Measurements from ENCODE around the gene PSMA2.

Gene PSMA2

GRCh38 chr7:42978496-42978895, 46.5 kb upstream of the PSMA2 start:
- H4K8ac ChIP-seq (ENCODE audit: low read depth, low read length): no peak overlapping the region
- H3K9me3 ChIP-seq (replicated peaks in 1 of 2; ENCODE audit: control insufficient read depth in 2 of 2, insufficient read depth in 1 of 2, low read depth in 1 of 2, low read length in 2 of 2): peaks cover 0 to 2% of the 10 kb centered on the region in 2 donors
- H2AFZ ChIP-seq (ENCODE audit: low read length): no peak overlapping the region
- H4K91ac ChIP-seq (ENCODE audit: low read depth, low read length, poor library complexity): no peak overlapping the region
- no peak overlapping the region for H2BK12ac ChIP-seq (ENCODE audit: low read length)
- H3K27me3 ChIP-seq (ENCODE audit: control insufficient read depth in 3 of 3, insufficient read depth in 3 of 3, low read depth in 1 of 3, low read length in 3 of 3): no peaks in the 10 kb centered on the region
- no peak overlapping the region for H3K27ac ChIP-seq (replicated peaks; ENCODE audit: low read length)
- no peak overlapping the region for H2AK5ac ChIP-seq (ENCODE audit: low read depth, low read length)
- H2BK15ac ChIP-seq (ENCODE audit: low read length): no peak overlapping the region
- no peak overlapping the region for H3K4ac ChIP-seq (ENCODE audit: low read length)
- H3K36me3 ChIP-seq (replicated peaks in 1 of 2; ENCODE audit: control insufficient read depth in 2 of 2, insufficient read depth in 2 of 2, low read length in 2 of 2): no peaks in the 10 kb centered on the region
- no peak overlapping the region for H3K4me2 ChIP-seq (ENCODE audit: insufficient read depth, low read length, poor library complexity, severe bottlenecking)
- H3K4me3 ChIP-seq (ENCODE audit: low read length in 2 of 2): no peak overlapping the region
- no peaks in the 10 kb centered on the region for H3K79me1 ChIP-seq (ENCODE audit: low read depth, low read length)
- no peak overlapping the region for H2BK120ac ChIP-seq (ENCODE audit: low read depth, low read length)
- no peak overlapping the region for H3K9ac ChIP-seq (ENCODE audit: low read depth, low read length, poor library complexity)
- no peak overlapping the region for H3K14ac ChIP-seq (ENCODE audit: low read length)
- DNase-seq (ENCODE audit: low spot score): no peak
- H3K18ac ChIP-seq (ENCODE audit: low read length): no peak overlapping the region
- no peak overlapping the region for H2BK5ac ChIP-seq (ENCODE audit: low read length)
- H3K23ac ChIP-seq (ENCODE audit: low read depth, low read length, poor library complexity): no peak overlapping the region
- H3K4me1 ChIP-seq (ENCODE audit: control insufficient read depth in 2 of 2, insufficient read depth in 1 of 2, low read depth in 1 of 2, low read length in 2 of 2): no peaks in the 10 kb centered on the region

- Histone ChIP-seq H2AFZ (ENCODE audit: low read length) (no peak overlapping the region), H3K4me2 (ENCODE audit: insufficient read depth, low read length, poor library complexity, severe bottlenecking) (no peak overlapping the region), H2BK120ac (ENCODE audit: low read depth, low read length) (no peak overlapping the region), H3K4me1 (ENCODE audit: control insufficient read depth in 2 of 2, insufficient read depth in 1 of 2, low read depth in 1 of 2, low read length in 2 of 2) (no peaks in the 10 kb centered on the region), H4K8ac (ENCODE audit: low read depth, low read length) (no peak overlapping the region), H3K27ac (replicated peaks; ENCODE audit: low read length) (no peak overlapping the region), H3K27me3 (ENCODE audit: control insufficient read depth in 3 of 3, insufficient read depth in 3 of 3, low read depth in 1 of 3, low read length in 3 of 3) (no peaks in the 10 kb centered on the region), H3K36me3 (replicated peaks in 1 of 2; ENCODE audit: control insufficient read depth in 2 of 2, insufficient read depth in 2 of 2, low read length in 2 of 2) (no peaks in the 10 kb centered on the region), H4K91ac (ENCODE audit: low read depth, low read length, poor library complexity) (no peak overlapping the region), H3K9me3 (replicated peaks in 1 of 2; ENCODE audit: control insufficient read depth in 2 of 2, insufficient read depth in 1 of 2, low read depth in 1 of 2, low read length in 2 of 2) (no peaks in the 10 kb centered on the region), H3K14ac (ENCODE audit: low read length) (no peak overlapping the region), H3K4me3 (ENCODE audit: low read length in 2 of 2) (no peak overlapping the region), H2BK12ac (ENCODE audit: low read length) (no peak overlapping the region), H2BK5ac (ENCODE audit: low read length) (no peak overlapping the region), H3K79me1 (ENCODE audit: low read depth, low read length) (no peaks in the 10 kb centered on the region), H3K18ac (ENCODE audit: low read length) (no peak overlapping the region), H3K9ac (ENCODE audit: low read depth, low read length, poor library complexity) (no peak overlapping the region), H3K23ac (ENCODE audit: low read depth, low read length, poor library complexity) (no peak overlapping the region), H2BK15ac (ENCODE audit: low read length) (no peak overlapping the region), H2AK5ac (ENCODE audit: low read depth, low read length) (no peak overlapping the region), H3K4ac (ENCODE audit: low read length) (no peak overlapping the region)
- WGBS, 2 donors (ENCODE audit: extremely low coverage in 2 of 2, insufficient read length in 2 of 2, insufficient replicate concordance in 1 of 2): no CpG with 5 or more reads among the region's 3 CpGs
- DNase-seq (ENCODE audit: low spot score): no peak
Measured at GRCh38 chr7:42976371-42976770, 44.4 kb upstream of the PSMA2 start.

- H3K4me2 ChIP-seq (ENCODE audit: insufficient read depth, low read length, poor library complexity, severe bottlenecking): no peak overlapping the region
- no peaks in the 10 kb centered on the region for H3K27me3 ChIP-seq (ENCODE audit: control insufficient read depth in 3 of 3, insufficient read depth in 3 of 3, low read depth in 1 of 3, low read length in 3 of 3)
- no peak overlapping the region for H3K27ac ChIP-seq (replicated peaks; ENCODE audit: low read length)
- peak overlapping the region; percentile 9 for H2AFZ ChIP-seq (ENCODE audit: low read length)
- DNase-seq (ENCODE audit: low spot score): no peak
- H3K14ac ChIP-seq (ENCODE audit: low read length): no peak overlapping the region
- H4K8ac ChIP-seq (ENCODE audit: low read depth, low read length): no peak overlapping the region
- H2AK5ac ChIP-seq (ENCODE audit: low read depth, low read length): no peak overlapping the region
- H3K18ac ChIP-seq (ENCODE audit: low read length): no peak overlapping the region
- no peak overlapping the region for H2BK5ac ChIP-seq (ENCODE audit: low read length)
- no peak overlapping the region for H4K91ac ChIP-seq (ENCODE audit: low read depth, low read length, poor library complexity)
- no peak overlapping the region for H2BK120ac ChIP-seq (ENCODE audit: low read depth, low read length)
- no peak overlapping the region for H3K9ac ChIP-seq (ENCODE audit: low read depth, low read length, poor library complexity)
- H3K23ac ChIP-seq (ENCODE audit: low read depth, low read length, poor library complexity): no peak overlapping the region
- no peaks in the 10 kb centered on the region for H3K36me3 ChIP-seq (replicated peaks in 1 of 2; ENCODE audit: control insufficient read depth in 2 of 2, insufficient read depth in 2 of 2, low read length in 2 of 2)
- no peaks in the 10 kb centered on the region for H3K4me1 ChIP-seq (ENCODE audit: control insufficient read depth in 2 of 2, insufficient read depth in 1 of 2, low read depth in 1 of 2, low read length in 2 of 2)
- H2BK12ac ChIP-seq (ENCODE audit: low read length): no peak overlapping the region
- H3K4me3 ChIP-seq (ENCODE audit: low read length in 2 of 2): no peak overlapping the region
- no peaks in the 10 kb centered on the region for H3K9me3 ChIP-seq (replicated peaks in 1 of 2; ENCODE audit: control insufficient read depth in 2 of 2, insufficient read depth in 1 of 2, low read depth in 1 of 2, low read length in 2 of 2)
- no peaks in the 10 kb centered on the region for H3K79me1 ChIP-seq (ENCODE audit: low read depth, low read length)
- H2BK15ac ChIP-seq (ENCODE audit: low read length): no peak overlapping the region
- WGBS, 2 donors (ENCODE audit: extremely low coverage in 2 of 2, insufficient read length in 2 of 2, insufficient replicate concordance in 1 of 2): no CpG with 5 or more reads among the region's 5 CpGs
- no peak overlapping the region for H3K4ac ChIP-seq (ENCODE audit: low read length)
Measured at GRCh38 chr7:42972699-42973500, 40.9 kb upstream of the PSMA2 start.

- Histone ChIP-seq H4K91ac (ENCODE audit: low read depth, low read length, poor library complexity) (no peak overlapping the region), H3K9ac (ENCODE audit: low read depth, low read length, poor library complexity) (no peak overlapping the region), H3K14ac (ENCODE audit: low read length) (no peak overlapping the region), H2AFZ (ENCODE audit: low read length) (no peak overlapping the region), H3K4me2 (ENCODE audit: insufficient read depth, low read length, poor library complexity, severe bottlenecking) (no peak overlapping the region), H3K36me3 (replicated peaks in 1 of 2; ENCODE audit: control insufficient read depth in 2 of 2, insufficient read depth in 2 of 2, low read length in 2 of 2) (no peaks in the 10 kb centered on the region), H2BK15ac (ENCODE audit: low read length) (no peak overlapping the region), H4K8ac (ENCODE audit: low read depth, low read length) (no peak overlapping the region), H2AK5ac (ENCODE audit: low read depth, low read length) (no peak overlapping the region), H3K4me3 (ENCODE audit: low read length in 2 of 2) (no peak overlapping the region), H2BK120ac (ENCODE audit: low read depth, low read length) (no peak overlapping the region), H3K9me3 (replicated peaks in 1 of 2; ENCODE audit: control insufficient read depth in 2 of 2, insufficient read depth in 1 of 2, low read depth in 1 of 2, low read length in 2 of 2) (no peaks in the 10 kb centered on the region), H3K79me1 (ENCODE audit: low read depth, low read length) (no peaks in the 10 kb centered on the region), H2BK12ac (ENCODE audit: low read length) (no peak overlapping the region), H3K27me3 (ENCODE audit: control insufficient read depth in 3 of 3, insufficient read depth in 3 of 3, low read depth in 1 of 3, low read length in 3 of 3) (peaks cover 0 to 2% (median 0%) of the 10 kb centered on the region in 3 experiments), H3K4ac (ENCODE audit: low read length) (no peak overlapping the region), H3K27ac (replicated peaks; ENCODE audit: low read length) (no peak overlapping the region), H2BK5ac (ENCODE audit: low read length) (no peak overlapping the region), H3K4me1 (ENCODE audit: control insufficient read depth in 2 of 2, insufficient read depth in 1 of 2, low read depth in 1 of 2, low read length in 2 of 2) (no peaks in the 10 kb centered on the region), H3K18ac (ENCODE audit: low read length) (no peak overlapping the region), H3K23ac (ENCODE audit: low read depth, low read length, poor library complexity) (no peak overlapping the region)
- DNase-seq (ENCODE audit: low spot score): no peak
- WGBS, 2 donors (ENCODE audit: extremely low coverage in 2 of 2, insufficient read length in 2 of 2, insufficient replicate concordance in 1 of 2): no CpG with 5 or more reads among the region's 2 CpGs
Measured at GRCh38 chr7:42967391-42967790, 35.4 kb upstream of the PSMA2 start.
